Measurements from ENCODE around the gene WTAP.

- TF ChIP-seq CTCF (IDR thresholded peaks at IDR 0.05) (no peak), POLR2A (IDR thresholded peaks at IDR 0.05) (no peak)
Measured at GRCh38 chr6:159682295-159682694, 45.0 kb upstream of the WTAP start.
